GM12874 (cell line): ENCODE results near the gene MYO18B.

Source experiments
- TF ChIP-seq, protein P1 (sequence below): IDR thresholded peaks from 2 replicates; pipeline ENCODE4 v1.5.1; 2011; ENCODE audit warnings: low read depth, mild to moderate bottlenecking, control low read depth, low read length, moderate library complexity; ENCODE audit not compliant: insufficient read depth

MYO18B gene

DNA sequence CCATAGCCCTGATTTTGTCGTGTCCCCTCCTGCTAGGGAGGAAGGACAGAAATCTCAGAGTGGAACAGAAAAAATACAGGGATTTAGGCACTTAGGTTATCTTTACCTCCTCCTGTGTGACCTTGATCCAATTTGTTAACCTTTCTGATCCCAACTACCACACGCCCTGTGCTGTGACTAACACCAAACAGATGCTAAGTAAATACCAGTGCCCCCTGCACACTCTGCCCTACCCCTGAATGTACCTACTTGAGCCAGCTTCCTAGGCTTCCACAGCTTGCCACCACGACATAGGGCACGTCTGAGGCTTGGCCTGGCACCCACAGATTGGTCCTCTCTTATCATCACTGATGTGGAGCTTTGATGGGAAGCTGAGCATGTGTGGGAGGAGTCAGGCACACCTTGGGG lies 9.2 kb downstream of the MYO18B start:
- TF ChIP-seq, protein P1, sequence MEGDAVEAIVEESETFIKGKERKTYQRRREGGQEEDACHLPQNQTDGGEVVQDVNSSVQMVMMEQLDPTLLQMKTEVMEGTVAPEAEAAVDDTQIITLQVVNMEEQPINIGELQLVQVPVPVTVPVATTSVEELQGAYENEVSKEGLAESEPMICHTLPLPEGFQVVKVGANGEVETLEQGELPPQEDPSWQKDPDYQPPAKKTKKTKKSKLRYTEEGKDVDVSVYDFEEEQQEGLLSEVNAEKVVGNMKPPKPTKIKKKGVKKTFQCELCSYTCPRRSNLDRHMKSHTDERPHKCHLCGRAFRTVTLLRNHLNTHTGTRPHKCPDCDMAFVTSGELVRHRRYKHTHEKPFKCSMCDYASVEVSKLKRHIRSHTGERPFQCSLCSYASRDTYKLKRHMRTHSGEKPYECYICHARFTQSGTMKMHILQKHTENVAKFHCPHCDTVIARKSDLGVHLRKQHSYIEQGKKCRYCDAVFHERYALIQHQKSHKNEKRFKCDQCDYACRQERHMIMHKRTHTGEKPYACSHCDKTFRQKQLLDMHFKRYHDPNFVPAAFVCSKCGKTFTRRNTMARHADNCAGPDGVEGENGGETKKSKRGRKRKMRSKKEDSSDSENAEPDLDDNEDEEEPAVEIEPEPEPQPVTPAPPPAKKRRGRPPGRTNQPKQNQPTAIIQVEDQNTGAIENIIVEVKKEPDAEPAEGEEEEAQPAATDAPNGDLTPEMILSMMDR, result no peak

DNA sequence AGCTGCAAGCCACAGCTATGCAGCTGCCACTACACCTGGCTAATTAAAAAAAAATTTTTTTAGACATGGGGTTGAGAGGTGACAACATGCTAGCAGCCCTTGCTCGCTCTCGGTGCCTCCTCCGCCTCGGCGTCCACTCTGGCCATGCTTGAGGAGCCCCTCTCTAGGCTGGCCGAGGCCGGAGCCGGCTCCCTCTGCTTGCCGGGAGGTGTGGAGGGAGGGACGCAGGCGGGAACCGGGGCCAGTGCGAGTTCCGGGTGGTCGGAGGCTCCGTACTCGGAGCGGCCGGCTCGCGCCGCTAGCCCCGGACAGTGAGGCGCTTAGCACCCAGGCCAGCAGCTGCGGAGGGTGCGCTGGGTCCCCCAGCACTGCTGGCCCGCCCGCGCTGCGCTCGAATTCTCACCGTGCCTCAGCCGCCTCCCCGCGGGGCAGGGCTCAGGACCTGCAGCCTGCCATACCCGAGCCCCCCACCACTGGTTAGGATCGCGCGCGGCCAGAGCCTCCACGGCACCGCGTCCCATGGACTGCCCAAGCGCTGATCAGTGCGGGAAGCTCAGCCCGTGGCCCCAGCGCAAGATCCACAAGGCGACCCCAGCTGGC lies 10.7 kb downstream of the MYO18B start:
- TF ChIP-seq, protein P1, result no peak

DNA sequence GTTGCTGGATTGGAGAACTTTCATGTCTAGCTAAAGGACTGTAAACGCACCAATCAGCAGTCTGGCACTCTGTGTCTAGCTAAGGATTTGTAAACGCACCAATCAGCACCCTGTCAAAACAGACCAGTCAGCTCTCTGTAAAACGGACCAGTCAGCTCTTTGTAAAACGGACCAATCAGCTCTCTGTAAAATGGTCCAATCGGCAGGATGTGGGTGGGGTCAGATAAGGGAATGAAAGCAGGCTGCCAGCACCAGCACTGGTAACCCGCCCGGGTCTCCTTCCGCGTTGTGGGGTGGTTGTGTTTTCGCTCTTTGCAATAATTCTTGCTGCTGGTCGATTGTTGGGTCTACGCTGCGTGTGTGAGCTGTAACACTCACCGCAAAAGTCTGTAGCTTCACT lies 11.3 kb downstream of the MYO18B start:
- TF ChIP-seq, protein P1, result no peak

DNA sequence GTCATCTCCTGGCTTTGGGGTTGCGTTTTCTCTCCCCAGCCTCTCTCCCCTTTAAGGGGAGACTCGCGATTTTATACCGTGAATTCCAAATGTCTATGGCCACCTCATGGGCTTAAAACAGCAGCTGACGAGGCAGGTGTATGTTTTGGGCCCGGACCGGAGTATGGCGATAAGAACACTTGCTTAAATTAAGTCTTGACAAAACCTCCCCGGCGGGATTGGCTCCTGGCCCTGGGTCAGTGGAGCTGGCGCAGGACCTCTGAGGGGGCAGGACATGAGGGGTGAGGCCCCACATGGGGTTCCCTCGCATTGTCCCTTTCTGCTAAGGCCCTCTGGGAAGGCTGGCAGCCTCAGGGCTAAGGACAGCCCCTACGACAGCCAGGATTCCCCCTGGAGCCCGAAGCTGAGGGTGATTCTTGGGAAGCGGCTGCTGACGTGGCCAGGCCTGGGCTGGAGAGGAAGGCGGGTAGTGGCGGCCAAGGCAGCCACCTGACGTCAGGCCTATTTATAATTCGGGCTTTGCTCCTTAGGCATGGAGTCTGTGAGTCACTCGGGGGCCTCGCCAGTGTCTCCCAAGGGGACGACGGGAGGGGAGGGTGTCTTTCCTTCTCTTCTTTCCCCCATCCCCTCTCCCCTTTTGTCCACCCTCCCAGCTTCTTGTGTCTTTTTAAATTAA lies 12.7 kb downstream of the MYO18B start:
- TF ChIP-seq, protein P1, result no peak

DNA sequence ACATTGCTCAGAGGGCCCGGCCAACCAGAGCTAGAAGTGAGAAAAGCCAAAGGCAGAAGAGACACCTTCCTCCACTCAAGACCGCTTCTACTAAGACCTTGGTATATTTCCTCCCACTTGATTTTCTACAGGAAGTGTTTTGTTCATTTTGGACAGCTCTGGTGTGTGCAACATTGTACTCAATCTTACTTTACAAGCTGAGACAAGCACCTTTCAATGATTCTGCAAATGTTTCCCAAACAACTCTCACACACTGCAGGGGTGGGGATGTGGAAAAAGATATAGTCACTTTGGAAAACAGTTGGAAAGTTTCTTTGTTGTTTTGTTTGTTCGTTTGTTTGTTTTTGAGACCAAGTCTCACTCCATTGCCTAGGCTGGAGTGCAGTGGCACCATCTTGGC lies 15.7 kb downstream of the MYO18B start:
- TF ChIP-seq, protein P1, result no peak

DNA sequence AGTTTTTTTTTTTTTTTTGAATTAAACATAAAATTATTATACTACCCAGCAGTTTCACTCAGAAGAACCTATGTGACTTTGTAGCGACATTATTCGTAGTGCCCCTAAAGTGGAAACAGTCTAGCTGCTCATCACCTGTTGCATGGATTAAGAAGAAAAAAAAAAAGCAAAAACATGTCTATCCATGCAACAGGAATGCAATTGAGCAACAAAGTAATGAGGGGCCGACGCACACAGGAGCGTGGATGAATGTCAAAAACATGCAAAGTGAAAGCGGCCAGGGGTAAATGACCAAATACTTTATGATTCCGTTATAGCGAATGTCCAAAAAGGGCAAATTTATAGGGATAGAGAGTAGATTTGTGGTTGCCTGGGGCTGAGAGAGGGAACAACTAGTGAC lies 16.3 kb downstream of the MYO18B start:
- TF ChIP-seq, protein P1, result no peak

DNA sequence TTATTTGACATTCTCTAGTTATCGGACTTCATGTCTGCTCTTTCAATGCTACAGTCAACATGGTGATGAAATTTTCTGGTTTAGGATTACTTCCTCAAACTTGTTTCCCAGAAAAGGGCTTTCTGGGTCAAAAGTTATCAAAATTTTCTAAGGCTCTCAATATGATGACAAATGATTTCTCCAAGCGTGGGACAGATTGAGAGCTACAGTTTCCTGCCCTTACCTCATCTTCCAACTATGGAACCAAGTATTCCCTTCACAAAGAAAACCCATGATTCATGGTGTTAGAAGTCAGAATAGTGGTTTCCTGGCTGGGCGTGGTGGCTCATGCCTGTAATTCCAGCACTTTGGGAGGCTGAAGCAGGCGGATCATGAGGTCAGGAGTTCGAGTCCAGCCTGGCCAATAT lies 17.8 kb downstream of the MYO18B start:
- TF ChIP-seq, protein P1, result no peak
